ENCODE results near the gene ZBTB20.

GRCh38 chr3:115084686-115085085 is 62.4 kb downstream of the ZBTB20 start:
- TF ChIP-seq EP300 (IDR thresholded peaks at IDR 0.05) (no peak), POLR2A (IDR thresholded peaks at IDR 0.05) (no peak)
- TF ChIP-seq, protein P1, sequence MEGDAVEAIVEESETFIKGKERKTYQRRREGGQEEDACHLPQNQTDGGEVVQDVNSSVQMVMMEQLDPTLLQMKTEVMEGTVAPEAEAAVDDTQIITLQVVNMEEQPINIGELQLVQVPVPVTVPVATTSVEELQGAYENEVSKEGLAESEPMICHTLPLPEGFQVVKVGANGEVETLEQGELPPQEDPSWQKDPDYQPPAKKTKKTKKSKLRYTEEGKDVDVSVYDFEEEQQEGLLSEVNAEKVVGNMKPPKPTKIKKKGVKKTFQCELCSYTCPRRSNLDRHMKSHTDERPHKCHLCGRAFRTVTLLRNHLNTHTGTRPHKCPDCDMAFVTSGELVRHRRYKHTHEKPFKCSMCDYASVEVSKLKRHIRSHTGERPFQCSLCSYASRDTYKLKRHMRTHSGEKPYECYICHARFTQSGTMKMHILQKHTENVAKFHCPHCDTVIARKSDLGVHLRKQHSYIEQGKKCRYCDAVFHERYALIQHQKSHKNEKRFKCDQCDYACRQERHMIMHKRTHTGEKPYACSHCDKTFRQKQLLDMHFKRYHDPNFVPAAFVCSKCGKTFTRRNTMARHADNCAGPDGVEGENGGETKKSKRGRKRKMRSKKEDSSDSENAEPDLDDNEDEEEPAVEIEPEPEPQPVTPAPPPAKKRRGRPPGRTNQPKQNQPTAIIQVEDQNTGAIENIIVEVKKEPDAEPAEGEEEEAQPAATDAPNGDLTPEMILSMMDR (IDR thresholded peaks at IDR 0.05) = no peak
